ENCODE measurements around the gene MUC22.

The MUC22 gene

DNA sequence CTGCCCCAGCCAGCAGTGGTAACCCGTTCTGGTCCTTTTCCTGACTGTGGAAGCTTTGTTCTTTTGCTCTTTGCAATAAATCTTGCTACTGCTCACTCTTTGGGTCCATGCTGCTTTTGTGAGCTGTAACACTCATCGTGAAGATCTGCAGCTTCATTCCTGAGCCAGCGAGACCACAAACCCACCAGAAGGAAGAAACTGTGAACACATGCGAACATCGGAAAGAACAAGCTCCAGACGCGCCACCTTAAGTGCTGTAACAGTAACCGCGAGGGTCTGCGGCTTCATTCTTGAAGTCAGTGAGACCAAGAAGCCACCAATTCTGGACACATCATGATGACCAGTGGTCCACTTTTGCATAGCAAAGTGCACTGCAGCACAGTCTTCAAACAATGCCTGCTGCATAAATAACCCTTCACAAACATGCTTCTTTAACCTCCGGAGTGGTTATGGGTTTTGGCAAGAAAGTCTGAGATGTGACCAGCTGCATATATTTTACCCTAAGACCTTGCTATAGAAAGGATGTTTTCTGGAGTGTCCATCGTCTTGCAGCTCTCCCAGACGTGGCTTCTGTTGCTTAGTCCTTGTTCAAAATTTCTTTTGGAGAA, 8.9 kb upstream of the MUC22 start:
- TF ChIP-seq, protein P1, sequence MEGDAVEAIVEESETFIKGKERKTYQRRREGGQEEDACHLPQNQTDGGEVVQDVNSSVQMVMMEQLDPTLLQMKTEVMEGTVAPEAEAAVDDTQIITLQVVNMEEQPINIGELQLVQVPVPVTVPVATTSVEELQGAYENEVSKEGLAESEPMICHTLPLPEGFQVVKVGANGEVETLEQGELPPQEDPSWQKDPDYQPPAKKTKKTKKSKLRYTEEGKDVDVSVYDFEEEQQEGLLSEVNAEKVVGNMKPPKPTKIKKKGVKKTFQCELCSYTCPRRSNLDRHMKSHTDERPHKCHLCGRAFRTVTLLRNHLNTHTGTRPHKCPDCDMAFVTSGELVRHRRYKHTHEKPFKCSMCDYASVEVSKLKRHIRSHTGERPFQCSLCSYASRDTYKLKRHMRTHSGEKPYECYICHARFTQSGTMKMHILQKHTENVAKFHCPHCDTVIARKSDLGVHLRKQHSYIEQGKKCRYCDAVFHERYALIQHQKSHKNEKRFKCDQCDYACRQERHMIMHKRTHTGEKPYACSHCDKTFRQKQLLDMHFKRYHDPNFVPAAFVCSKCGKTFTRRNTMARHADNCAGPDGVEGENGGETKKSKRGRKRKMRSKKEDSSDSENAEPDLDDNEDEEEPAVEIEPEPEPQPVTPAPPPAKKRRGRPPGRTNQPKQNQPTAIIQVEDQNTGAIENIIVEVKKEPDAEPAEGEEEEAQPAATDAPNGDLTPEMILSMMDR (IDR thresholded peaks at IDR 0.05; ENCODE audit: low read depth, low read length, poor library complexity, severe bottlenecking): no peak
- no peak for TF ChIP-seq EZH2phosphoT487 (IDR thresholded peaks at IDR 0.05; ENCODE audit: borderline replicate concordance, low read length)
- H3K9me2 ChIP-seq (replicated peaks; ENCODE audit: control insufficient read depth, low read length): no peaks in the 10 kb centered on the region
- H3K27ac ChIP-seq (ENCODE audit: low read depth, low read length): no peak overlapping the region
- no peaks in the 10 kb centered on the region for H3K4me1 ChIP-seq (ENCODE audit: control insufficient read depth, low read length)
- H4K20me1 ChIP-seq (ENCODE audit: control insufficient read depth, insufficient read depth, low read depth, low read length): no peaks in the 10 kb centered on the region
- H3K36me3 ChIP-seq (ENCODE audit: control insufficient read depth, low read length): no peaks in the 10 kb centered on the region
- no peak overlapping the region for H3K4me2 ChIP-seq (ENCODE audit: low read length)
- H3F3A ChIP-seq (ENCODE audit: control insufficient read depth, insufficient read depth): no peaks in the 10 kb centered on the region
- H3K9me3 ChIP-seq (ENCODE audit: control insufficient read depth, insufficient read depth, low read length): no peaks in the 10 kb centered on the region
- no peaks in the 10 kb centered on the region for H3K79me2 ChIP-seq (ENCODE audit: control insufficient read depth, low read length)
- no peak overlapping the region for H3K4me3 ChIP-seq (ENCODE audit: low read length)
- H3K27me3 ChIP-seq (ENCODE audit: control insufficient read depth, low read length): peaks cover 19% of the 10 kb centered on the region

DNA sequence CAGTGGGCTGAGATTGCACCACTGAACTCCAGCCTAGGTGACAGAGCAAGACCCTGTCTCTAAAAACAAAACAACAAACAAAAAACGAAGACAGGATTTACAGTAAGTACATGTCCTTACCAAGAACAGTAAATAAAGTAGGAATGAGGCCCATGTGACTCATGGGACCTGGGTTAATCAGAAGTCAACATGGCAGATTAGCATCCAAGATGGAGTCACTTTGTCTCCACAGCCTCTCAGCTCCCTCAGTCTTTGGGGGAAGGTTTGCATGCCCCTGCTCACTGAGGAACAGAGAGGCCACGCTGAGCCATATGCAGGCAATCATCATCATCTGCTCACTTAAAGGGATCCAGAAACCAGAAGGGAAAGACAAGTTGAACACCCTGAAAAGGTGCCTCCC, 7.8 kb upstream of the MUC22 start:
- H3K79me2 ChIP-seq (ENCODE audit: control insufficient read depth, low read length): no peaks in the 10 kb centered on the region
- no peak overlapping the region for H3K4me3 ChIP-seq (ENCODE audit: low read length)
- no peaks in the 10 kb centered on the region for H4K20me1 ChIP-seq (ENCODE audit: control insufficient read depth, insufficient read depth, low read depth, low read length)
- H3K4me1 ChIP-seq (ENCODE audit: control insufficient read depth, low read length): no peaks in the 10 kb centered on the region
- no peak overlapping the region for H3K4me2 ChIP-seq (ENCODE audit: low read length)
- TF ChIP-seq, protein P1 (IDR thresholded peaks at IDR 0.05; ENCODE audit: low read depth, low read length, poor library complexity, severe bottlenecking): no peak
- no peak for TF ChIP-seq EZH2phosphoT487 (IDR thresholded peaks at IDR 0.05; ENCODE audit: borderline replicate concordance, low read length)
- H3K9me2 ChIP-seq (replicated peaks; ENCODE audit: control insufficient read depth, low read length): no peaks in the 10 kb centered on the region
- H3K9me3 ChIP-seq (ENCODE audit: control insufficient read depth, insufficient read depth, low read length): no peaks in the 10 kb centered on the region
- no peaks in the 10 kb centered on the region for H3K36me3 ChIP-seq (ENCODE audit: control insufficient read depth, low read length)
- H3K27me3 ChIP-seq (ENCODE audit: control insufficient read depth, low read length): peaks cover 23% of the 10 kb centered on the region
- H3K27ac ChIP-seq (ENCODE audit: low read depth, low read length): no peak overlapping the region
- no peaks in the 10 kb centered on the region for H3F3A ChIP-seq (ENCODE audit: control insufficient read depth, insufficient read depth)

DNA sequence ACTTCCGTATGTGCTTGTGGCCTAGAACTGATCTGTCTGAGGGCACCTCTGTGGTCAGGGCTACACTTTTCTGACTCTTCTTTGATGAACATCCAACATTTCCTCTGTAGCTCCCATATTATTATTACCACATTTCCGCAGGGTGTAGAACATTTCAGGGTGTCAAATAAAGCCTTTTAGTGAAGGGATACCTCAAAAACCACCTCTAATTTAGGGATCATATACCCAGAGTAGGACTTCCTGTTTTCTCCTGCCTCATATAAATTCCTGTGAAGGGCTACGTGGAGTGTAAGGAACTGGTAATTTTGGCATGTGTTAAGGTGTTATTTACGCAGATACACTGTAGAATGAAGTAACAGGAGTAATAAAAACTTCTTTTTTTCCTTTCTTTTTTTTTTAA, 5.5 kb upstream of the MUC22 start:
- Histone ChIP-seq H3K4me2 (ENCODE audit: low read length) (no peak overlapping the region), H3K36me3 (ENCODE audit: control insufficient read depth, low read length) (no peaks in the 10 kb centered on the region), H3K9me3 (ENCODE audit: control insufficient read depth, insufficient read depth, low read length) (no peaks in the 10 kb centered on the region), H3K4me3 (ENCODE audit: low read length) (no peak overlapping the region), H3K9me2 (replicated peaks; ENCODE audit: control insufficient read depth, low read length) (no peaks in the 10 kb centered on the region), H3K4me1 (ENCODE audit: control insufficient read depth, low read length) (no peaks in the 10 kb centered on the region), H3K79me2 (ENCODE audit: control insufficient read depth, low read length) (no peaks in the 10 kb centered on the region), H4K20me1 (ENCODE audit: control insufficient read depth, insufficient read depth, low read depth, low read length) (no peaks in the 10 kb centered on the region), H3K27me3 (ENCODE audit: control insufficient read depth, low read length) (peaks cover 23% of the 10 kb centered on the region), H3K27ac (ENCODE audit: low read depth, low read length) (no peak overlapping the region), H3F3A (ENCODE audit: control insufficient read depth, insufficient read depth) (no peaks in the 10 kb centered on the region)
- TF ChIP-seq EZH2phosphoT487 (IDR thresholded peaks at IDR 0.05; ENCODE audit: borderline replicate concordance, low read length): no peak
- TF ChIP-seq, protein P1 (IDR thresholded peaks at IDR 0.05; ENCODE audit: low read depth, low read length, poor library complexity, severe bottlenecking): no peak

Data from DOHH2 (cell line).